Measurements from ENCODE around the gene WDR31.

DNA sequence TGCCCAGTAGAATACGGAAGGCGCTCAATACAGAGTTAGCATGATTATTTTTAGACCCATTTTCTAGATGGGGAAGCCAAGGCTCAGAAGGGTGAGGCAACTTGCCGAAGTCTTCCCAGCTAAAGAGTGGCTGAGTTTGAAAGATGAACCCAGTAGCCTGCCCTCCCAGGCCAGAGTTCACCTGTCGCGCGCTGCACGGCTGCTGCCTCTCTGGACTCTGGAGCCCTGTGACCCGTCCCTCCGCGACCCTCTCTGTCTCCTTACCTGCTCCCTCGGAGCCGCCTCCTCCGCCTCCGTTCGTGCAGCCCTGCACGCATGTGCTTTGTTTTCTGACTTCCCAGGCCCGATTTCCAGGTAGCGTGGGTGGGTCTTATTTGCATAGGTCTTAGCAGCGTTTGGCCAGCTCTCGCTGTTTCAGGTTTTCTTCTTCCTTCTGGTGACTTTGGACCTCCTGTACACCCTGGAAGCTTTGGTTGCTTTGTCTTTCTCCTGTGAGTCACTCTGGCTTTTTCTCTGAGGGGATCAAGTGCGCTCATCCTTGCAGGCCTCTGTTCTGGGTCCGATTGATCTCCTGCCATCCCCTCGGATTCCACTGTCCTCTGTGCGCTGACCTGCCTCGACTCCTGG, 37.2 kb downstream of the WDR31 start, which contains the start of gene RNF183:
- TF ChIP-seq POLR2AphosphoS5 (IDR thresholded peaks at IDR 0.05) (no peak), POLR2A (IDR thresholded peaks at IDR 0.05; ENCODE audit: low read depth) (no peak), EP300 (IDR thresholded peaks at IDR 0.05) (no peak)
- TF ChIP-seq, protein P1, sequence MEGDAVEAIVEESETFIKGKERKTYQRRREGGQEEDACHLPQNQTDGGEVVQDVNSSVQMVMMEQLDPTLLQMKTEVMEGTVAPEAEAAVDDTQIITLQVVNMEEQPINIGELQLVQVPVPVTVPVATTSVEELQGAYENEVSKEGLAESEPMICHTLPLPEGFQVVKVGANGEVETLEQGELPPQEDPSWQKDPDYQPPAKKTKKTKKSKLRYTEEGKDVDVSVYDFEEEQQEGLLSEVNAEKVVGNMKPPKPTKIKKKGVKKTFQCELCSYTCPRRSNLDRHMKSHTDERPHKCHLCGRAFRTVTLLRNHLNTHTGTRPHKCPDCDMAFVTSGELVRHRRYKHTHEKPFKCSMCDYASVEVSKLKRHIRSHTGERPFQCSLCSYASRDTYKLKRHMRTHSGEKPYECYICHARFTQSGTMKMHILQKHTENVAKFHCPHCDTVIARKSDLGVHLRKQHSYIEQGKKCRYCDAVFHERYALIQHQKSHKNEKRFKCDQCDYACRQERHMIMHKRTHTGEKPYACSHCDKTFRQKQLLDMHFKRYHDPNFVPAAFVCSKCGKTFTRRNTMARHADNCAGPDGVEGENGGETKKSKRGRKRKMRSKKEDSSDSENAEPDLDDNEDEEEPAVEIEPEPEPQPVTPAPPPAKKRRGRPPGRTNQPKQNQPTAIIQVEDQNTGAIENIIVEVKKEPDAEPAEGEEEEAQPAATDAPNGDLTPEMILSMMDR (IDR thresholded peaks at IDR 0.05), result no peak
